ENCODE results near the gene VANGL1.
"Not testable (repeated sequence)": the region's sequence is repeated elsewhere in the genome, so short reads cannot be mapped to it uniquely, and the experiment has no call there.

The VANGL1 gene

DNA sequence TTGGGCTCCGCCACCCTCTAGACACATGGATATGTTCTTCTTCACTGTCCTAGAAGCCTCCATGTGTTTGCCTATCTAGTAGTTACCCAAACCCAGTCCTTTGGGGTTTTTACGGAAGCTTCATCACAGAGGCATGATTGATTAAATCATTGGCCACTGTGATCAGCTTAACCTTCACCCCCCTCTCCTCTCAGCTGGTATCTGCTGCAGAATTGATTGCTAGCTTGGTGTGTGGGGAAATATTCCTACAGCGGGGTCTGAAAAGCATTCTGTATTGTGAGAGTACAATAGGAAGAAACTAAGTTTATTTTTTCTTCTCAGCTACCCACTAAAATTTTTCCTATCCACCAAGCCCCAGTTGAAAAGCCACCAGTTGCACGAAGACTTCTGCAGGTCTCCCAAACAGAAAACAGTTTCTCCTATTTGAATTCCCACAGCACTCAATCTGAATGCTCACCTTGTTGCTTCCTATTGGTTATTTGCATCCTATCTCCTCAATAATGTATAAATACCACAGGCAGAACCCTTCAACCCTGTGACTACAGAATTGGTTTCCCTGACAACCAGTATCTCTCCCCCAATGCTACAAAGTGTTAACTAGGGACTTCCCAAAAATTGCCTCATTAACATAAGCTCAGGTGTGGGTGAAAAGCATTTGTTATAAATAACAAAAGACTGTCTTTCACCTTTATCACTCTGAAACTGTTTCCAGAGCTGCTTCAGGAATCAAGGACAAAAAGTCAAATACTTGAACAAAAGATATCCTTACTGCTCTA lies 9.3 kb upstream of the VANGL1 start:
- peaks cover 3% of the 10 kb centered on the region for H3K36me3 Mint-ChIP-seq
- H3K9me3 Mint-ChIP-seq (ENCODE audit: low read depth): peaks cover 11% of the 10 kb centered on the region
- H3K27ac Mint-ChIP-seq: no peak overlapping the region
- H3K4me1 Mint-ChIP-seq (ENCODE audit: low read depth): no peaks in the 10 kb centered on the region
- H3K4me3 Mint-ChIP-seq: no peak overlapping the region
- peaks cover 4% of the 10 kb centered on the region for H3K27me3 Mint-ChIP-seq

DNA sequence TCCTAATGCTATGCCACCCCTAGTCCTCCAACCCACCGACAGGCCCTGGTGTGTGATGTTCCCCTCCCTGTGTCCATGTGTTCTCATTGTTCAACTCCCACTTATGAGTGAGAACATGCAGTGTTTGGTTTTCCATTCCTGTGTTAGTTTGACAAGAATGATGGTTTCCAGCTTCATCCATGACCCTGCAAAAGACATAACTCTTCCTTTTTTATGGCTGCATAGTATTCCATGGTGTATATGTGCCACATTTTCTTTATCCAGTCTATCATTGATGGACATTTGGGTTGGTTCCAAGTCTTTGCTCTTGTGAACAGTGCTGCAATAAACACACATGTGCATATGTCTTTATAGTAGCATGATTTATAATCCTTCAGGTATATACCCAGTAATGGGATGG lies 8.2 kb upstream of the VANGL1 start:
- H3K27me3 Mint-ChIP-seq; H3K36me3 Mint-ChIP-seq; H3K27ac Mint-ChIP-seq; H3K4me3 Mint-ChIP-seq; H3K4me1 Mint-ChIP-seq (ENCODE audit: low read depth): not testable (repeated sequence)
- peaks cover 23% of the 10 kb centered on the region for H3K9me3 Mint-ChIP-seq (ENCODE audit: low read depth)

DNA sequence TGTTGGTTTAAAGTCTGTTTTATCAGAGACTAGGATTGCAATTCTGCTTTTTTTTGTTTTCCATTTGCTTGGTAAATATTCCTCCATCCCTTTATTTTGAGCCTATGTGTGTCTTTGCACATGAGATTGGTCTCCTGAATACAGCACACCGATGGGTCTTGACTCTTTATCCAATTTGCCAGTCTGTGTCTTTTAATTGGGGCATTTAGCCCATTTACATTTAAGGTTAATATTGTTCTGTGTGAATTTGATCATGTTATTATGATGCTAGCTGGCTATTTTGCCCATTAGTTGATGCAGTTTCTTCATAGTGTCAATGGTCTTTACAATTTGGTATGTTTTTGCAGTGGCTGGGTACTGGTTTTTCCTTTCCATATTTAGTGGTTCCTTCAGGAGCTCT lies 4.5 kb upstream of the VANGL1 start:
- H3K36me3 Mint-ChIP-seq: peaks cover 13% of the 10 kb centered on the region
- not testable (repeated sequence) for H3K4me3 Mint-ChIP-seq; H3K4me1 Mint-ChIP-seq (ENCODE audit: low read depth); H3K27ac Mint-ChIP-seq
- H3K9me3 Mint-ChIP-seq (ENCODE audit: low read depth): peaks cover 32% of the 10 kb centered on the region
- peaks cover 16% of the 10 kb centered on the region for H3K27me3 Mint-ChIP-seq

GRCh38 chr1:115640384-115640783 lies 1.4 kb upstream of the VANGL1 start:
- peaks cover 28% of the 10 kb centered on the region for H3K27me3 Mint-ChIP-seq
- H3K9me3 Mint-ChIP-seq (ENCODE audit: low read depth): peaks cover 32% of the 10 kb centered on the region
- peak overlapping the region; percentile 87 for H3K4me3 Mint-ChIP-seq
- H3K36me3 Mint-ChIP-seq: peaks cover 10% of the 10 kb centered on the region
- no peak overlapping the region for H3K27ac Mint-ChIP-seq
- H3K4me1 Mint-ChIP-seq (ENCODE audit: low read depth): peaks cover 11% of the 10 kb centered on the region

DNA sequence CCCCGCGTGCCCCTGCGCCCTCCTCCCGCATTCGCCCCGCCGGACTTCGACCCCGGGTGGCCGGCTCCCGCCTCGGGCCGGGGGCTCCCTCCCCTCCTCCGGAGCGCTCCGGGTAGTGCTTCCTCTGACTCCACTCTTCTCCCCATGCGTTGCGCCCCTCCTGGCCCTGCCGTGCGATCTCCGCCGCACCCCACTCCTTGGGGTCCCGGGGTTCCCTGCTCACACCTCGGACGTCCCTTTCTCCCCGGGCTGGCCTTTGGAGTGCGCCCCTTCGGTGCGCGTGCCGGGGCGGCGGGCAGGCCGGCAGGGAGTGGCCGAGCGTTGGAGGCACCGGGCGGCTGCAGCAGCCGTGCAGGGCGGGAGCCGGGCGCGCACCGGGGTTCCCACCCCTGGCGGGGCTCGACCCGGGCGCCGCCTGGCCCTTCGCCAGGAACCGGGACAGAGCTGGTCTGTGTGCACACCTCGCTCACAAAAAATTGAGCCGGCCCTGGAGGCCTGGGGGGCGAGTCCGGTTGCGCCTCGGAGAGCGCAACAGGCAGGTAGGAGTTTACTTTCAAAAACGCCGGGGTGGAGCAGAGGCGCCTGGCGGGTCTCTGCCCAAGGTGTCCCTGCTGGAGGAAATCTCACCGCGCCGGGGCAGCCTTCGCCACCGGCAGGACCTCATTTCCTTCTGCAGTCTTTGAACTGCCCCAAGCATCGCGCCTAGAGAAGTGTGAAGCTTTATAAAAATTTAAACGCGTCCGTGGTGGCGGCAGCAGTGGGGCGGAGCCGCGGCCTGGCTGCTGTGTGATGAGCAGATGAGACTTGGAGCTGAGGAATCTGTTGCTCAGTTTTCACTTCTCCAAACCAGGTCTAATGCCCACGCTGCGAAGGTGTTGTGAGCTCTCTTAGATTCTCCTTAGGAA lies 650 bp downstream of the VANGL1 start:
- H3K4me3 Mint-ChIP-seq: peak overlapping the region; percentile 86
- no peak overlapping the region for H3K27ac Mint-ChIP-seq
- peaks cover 21% of the 10 kb centered on the region for H3K9me3 Mint-ChIP-seq (ENCODE audit: low read depth)

GRCh38 chr1:115643225-115643624 lies 1.5 kb downstream of the VANGL1 start:
- H3K4me1 Mint-ChIP-seq (ENCODE audit: low read depth): peaks cover 11% of the 10 kb centered on the region
- no peak overlapping the region for H3K27ac Mint-ChIP-seq
- H3K36me3 Mint-ChIP-seq: peaks cover 10% of the 10 kb centered on the region
- H3K9me3 Mint-ChIP-seq (ENCODE audit: low read depth): peaks cover 14% of the 10 kb centered on the region
- H3K4me3 Mint-ChIP-seq: peak overlapping the region; percentile 86
- peaks cover 25% of the 10 kb centered on the region for H3K27me3 Mint-ChIP-seq

More for the DNA sequence above, 650 bp downstream of the VANGL1 start:
- Mint-ChIP-seq H3K4me1 (ENCODE audit: low read depth) (peaks cover 11% of the 10 kb centered on the region), H3K36me3 (peaks cover 10% of the 10 kb centered on the region), H3K27me3 (peaks cover 28% of the 10 kb centered on the region)

- H3K27ac Mint-ChIP-seq: no peak overlapping the region
- H3K36me3 Mint-ChIP-seq: peaks cover 7% of the 10 kb centered on the region
- H3K4me3 Mint-ChIP-seq: peak overlapping the region; percentile 86
- H3K27me3 Mint-ChIP-seq: peaks cover 25% of the 10 kb centered on the region
- peaks cover 9% of the 10 kb centered on the region for H3K9me3 Mint-ChIP-seq (ENCODE audit: low read depth)
- peaks cover 11% of the 10 kb centered on the region for H3K4me1 Mint-ChIP-seq (ENCODE audit: low read depth)
Measured at GRCh38 chr1:115643666-115644065, 1.9 kb downstream of the VANGL1 start.

DNA sequence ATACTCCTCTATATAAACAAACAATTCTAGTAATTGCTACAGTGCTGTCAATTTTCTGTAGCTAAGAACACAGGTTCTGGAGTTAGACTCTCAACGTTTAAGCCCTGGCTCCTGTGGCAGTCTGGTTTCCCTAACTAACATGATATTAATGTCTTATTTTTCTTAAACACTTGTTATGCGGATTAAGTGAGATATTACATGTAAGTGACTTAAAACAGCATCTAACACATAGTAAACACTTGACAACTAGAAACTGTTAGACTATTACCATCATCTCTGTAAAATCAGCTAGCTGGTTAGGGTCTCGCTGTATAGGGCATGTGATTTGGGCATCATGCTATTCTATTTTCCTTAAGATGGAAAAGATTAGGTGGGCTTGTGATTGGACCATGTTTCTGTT lies 2.3 kb downstream of the VANGL1 start:
- Mint-ChIP-seq H3K9me3 (ENCODE audit: low read depth) (peaks cover 9% of the 10 kb centered on the region), H3K36me3 (peaks cover 7% of the 10 kb centered on the region), H3K4me3 (no peak overlapping the region), H3K4me1 (ENCODE audit: low read depth) (peaks cover 11% of the 10 kb centered on the region), H3K27me3 (peaks cover 25% of the 10 kb centered on the region), H3K27ac (no peak overlapping the region)

DNA sequence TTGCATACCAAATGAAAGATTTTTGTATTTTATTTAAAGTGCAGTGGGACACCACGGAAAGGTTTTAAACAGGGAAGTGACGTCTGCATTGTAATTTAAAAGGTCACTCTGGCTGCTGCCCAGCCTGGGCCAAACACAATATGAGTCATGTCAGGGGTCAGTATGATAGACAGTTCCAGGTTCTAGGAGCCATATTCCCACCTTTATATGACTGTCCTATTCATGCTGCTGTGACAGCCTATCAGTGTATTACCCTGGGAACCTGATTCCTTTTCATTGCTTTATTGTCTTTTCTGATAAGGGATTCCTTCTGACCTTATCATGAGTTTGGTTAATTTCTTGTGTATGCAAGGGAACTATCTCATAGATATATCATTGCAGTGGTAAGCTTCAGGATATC lies 5.3 kb downstream of the VANGL1 start:
- no peak overlapping the region for H3K4me3 Mint-ChIP-seq
- H3K4me1 Mint-ChIP-seq (ENCODE audit: low read depth): peaks cover 6% of the 10 kb centered on the region
- no peaks in the 10 kb centered on the region for H3K36me3 Mint-ChIP-seq
- H3K9me3 Mint-ChIP-seq (ENCODE audit: low read depth): no peaks in the 10 kb centered on the region
- no peak overlapping the region for H3K27ac Mint-ChIP-seq
- H3K27me3 Mint-ChIP-seq: peaks cover 12% of the 10 kb centered on the region

DNA sequence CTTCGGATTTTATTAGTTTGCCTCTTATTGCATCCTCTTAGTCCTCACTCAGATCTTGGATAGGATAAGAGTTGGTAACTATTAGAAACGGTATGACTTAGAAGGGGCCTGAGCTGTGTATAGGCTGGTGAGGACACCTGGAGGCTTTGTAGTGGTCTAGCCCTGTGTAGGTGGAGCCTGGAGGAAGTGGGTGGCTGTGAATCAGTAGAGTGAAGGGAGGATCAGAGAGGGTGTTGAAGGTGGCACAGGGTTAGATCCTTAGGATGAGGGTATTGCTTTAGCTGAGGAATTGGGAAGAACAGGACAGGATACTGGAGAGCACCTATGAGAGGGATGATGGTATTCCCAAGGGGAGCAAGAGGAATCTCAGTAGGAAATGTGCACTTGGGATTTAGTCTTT lies 5.7 kb downstream of the VANGL1 start:
- H3K4me3 Mint-ChIP-seq: no peak overlapping the region
- H3K4me1 Mint-ChIP-seq (ENCODE audit: low read depth): peaks cover 6% of the 10 kb centered on the region
- H3K27me3 Mint-ChIP-seq: peaks cover 12% of the 10 kb centered on the region
- H3K36me3 Mint-ChIP-seq: peaks cover under 1% of the 10 kb centered on the region
- no peaks in the 10 kb centered on the region for H3K9me3 Mint-ChIP-seq (ENCODE audit: low read depth)
- no peak overlapping the region for H3K27ac Mint-ChIP-seq

DNA sequence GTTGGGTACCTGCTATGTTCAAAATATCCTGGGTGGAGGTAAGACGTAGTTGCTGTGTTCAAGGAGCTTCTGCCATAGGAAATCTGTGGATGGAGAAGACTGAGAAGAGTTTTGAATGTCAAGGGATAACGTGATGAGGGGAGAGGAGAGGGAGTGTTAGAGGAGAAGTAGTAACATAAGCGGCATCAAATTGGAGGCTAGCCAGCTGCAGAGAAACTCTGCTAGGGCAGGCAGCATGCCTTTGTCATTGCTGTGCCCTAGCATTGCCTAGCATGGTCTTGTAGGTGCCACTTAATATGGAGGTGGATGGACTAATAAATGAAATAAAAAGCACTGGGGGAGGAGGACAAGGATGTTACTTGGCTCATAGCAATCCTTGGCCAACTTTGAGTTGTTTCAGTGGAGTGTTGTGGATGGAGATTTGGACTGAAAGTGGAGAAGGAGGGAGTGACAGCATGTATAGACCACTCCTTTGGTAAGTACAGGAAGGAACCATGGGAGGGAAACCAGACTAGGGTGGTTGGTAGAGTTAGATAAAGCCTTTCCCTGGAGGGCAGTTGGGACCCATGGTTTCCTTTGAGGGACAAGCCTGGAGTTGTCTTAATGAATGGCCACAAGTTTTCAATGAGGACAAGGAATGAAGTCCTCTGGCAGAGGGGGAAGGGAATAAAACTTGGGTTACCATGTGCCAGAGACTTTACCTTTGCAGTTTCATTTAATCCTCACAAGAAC lies 6.3 kb downstream of the VANGL1 start:
- no peak overlapping the region for H3K27ac Mint-ChIP-seq
- H3K27me3 Mint-ChIP-seq: peaks cover 8% of the 10 kb centered on the region
- peaks cover 1% of the 10 kb centered on the region for H3K4me1 Mint-ChIP-seq (ENCODE audit: low read depth)
- H3K9me3 Mint-ChIP-seq (ENCODE audit: low read depth): no peaks in the 10 kb centered on the region
- H3K4me3 Mint-ChIP-seq: no peak overlapping the region
- peaks cover 2% of the 10 kb centered on the region for H3K36me3 Mint-ChIP-seq

DNA sequence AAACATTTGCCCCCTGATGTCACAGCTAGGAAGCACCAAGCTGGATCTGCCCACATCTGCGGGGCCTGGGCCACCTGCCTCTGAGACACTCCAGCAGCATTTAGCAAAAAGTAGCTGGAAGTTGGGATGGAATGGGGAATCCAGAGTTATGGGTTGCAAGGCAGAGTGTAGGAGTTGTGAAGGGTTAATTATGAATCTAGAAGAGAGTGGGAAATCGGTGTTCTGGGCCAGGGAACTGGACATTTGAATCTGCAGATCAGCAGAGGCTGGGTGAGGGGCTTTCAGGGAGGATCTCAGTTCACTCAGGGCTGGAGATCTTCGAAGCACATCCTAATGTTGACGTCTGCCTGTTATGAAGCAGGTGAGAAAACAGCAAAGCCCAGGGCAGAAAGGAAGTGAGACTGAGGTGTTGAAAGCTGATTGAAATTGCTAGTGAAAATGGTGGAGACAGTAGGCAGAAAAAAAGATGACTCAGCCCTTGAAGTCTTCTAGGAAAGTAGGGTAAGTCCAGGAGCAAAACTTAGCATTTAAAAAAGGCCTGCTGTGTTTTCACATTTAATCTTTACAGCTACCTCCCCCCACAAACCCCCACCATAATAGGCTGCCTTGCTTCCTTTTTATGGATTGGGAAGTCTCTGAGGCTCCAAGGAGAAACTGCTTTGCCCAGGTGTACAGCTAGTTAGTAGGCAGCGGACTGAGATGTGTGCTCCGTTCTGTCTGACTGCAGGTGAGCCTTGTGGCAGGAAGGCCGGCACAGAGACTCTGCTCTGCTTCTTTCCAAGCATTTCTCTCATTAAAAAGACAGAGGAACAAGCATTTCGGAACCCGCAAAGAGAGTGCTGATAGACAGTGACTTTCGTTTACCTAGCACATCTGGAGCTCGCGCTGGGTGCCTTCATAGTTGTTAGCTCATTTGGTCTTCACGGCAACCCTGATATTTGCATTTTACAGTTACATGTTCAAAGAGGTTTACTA lies 7.2 kb downstream of the VANGL1 start:
- Mint-ChIP-seq H3K27ac (no peak overlapping the region), H3K4me3 (no peak overlapping the region), H3K27me3 (peaks cover 8% of the 10 kb centered on the region), H3K4me1 (ENCODE audit: low read depth) (no peaks in the 10 kb centered on the region), H3K36me3 (peaks cover 2% of the 10 kb centered on the region), H3K9me3 (ENCODE audit: low read depth) (no peaks in the 10 kb centered on the region)

- H3K4me3 Mint-ChIP-seq: no peak overlapping the region
- H3K9me3 Mint-ChIP-seq (ENCODE audit: low read depth): no peaks in the 10 kb centered on the region
- peaks cover 1% of the 10 kb centered on the region for H3K27me3 Mint-ChIP-seq
- H3K36me3 Mint-ChIP-seq: peaks cover 2% of the 10 kb centered on the region
- H3K27ac Mint-ChIP-seq: no peak overlapping the region
- H3K4me1 Mint-ChIP-seq (ENCODE audit: low read depth): peaks cover 2% of the 10 kb centered on the region
Measured at GRCh38 chr1:115649964-115650363, 8.2 kb downstream of the VANGL1 start.

- Mint-ChIP-seq H3K36me3 (peaks cover 2% of the 10 kb centered on the region), H3K27me3 (no peaks in the 10 kb centered on the region), H3K27ac (no peak overlapping the region), H3K9me3 (ENCODE audit: low read depth) (no peaks in the 10 kb centered on the region), H3K4me3 (no peak overlapping the region), H3K4me1 (ENCODE audit: low read depth) (peaks cover 6% of the 10 kb centered on the region)
Measured at GRCh38 chr1:115650961-115651360, 9.2 kb downstream of the VANGL1 start.

All from activated naive CD8-positive, alpha-beta T cell (primary cell).